Iris pigment epithelial cell (primary cell): Measurements from ENCODE around the gene CCDC80.
"Not testable (repeated sequence)": the region's sequence is repeated elsewhere in the genome, so short reads cannot be mapped to it uniquely, and the experiment has no call there.

ENCODE experiments used
- DNase-seq: peaks from one replicate; pipeline ENCODE4 v3.0.0-alpha.2; 2011; ENCODE audit warnings: low read depth

Gene CCDC80

DNA sequence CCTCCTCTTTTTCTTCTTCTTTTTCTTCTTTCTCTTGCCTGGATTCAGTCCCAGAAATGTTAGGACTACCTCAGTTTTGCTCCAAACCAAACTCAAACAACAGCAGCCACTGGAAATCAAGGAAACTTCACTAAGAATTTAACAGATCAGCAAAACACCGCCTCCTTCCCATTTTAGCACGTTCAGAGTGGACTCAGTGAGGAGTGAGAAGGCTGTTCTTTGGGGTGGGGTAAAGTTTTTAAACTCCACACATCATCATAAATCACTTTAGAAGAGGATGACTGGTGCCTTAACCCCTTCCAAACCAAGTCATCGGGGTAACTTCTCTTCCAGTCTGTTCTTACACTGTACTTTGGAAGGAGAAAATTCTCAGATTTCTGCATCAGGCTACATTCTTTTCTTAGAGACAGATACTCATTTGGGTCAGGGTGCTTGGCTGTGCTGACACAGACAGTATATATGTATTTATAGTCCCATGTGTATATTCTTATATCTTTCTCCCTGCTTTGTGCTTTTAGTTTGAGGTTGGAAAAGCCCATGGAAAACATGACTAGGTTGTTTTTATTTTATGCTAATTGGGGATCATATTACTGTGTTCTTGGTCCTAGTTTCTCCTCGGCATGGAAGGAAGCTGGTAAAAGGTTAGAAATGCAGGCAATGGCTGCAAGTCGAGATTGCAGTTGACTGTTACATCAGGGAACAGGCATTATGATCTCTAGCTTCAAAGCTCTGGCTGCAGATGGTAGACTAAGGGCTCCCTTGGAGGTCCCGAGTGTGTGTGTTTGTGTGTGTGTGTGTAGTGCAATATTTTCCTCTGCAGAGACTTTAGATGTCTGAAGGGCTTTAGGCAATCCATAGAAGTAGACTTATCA is at the start of gene CCDC80:
TSS of gene CCDC80 (minus strand) at position 214 of the 872 bp plus-strand sequence. CDS start 1,238 bp downstream, outside the sequence.
- DNase-seq, result peak; percentile 95

- DNase-seq, result no peak
Observed at GRCh38 chr3:112689989-112690388, 49.0 kb upstream of the CCDC80 start.

- DNase-seq, result no peak
Observed at GRCh38 chr3:112689385-112689784, 48.4 kb upstream of the CCDC80 start.

GRCh38 chr3:112688819-112689218 is 47.9 kb upstream of the CCDC80 start:
- DNase-seq, result no peak

DNA sequence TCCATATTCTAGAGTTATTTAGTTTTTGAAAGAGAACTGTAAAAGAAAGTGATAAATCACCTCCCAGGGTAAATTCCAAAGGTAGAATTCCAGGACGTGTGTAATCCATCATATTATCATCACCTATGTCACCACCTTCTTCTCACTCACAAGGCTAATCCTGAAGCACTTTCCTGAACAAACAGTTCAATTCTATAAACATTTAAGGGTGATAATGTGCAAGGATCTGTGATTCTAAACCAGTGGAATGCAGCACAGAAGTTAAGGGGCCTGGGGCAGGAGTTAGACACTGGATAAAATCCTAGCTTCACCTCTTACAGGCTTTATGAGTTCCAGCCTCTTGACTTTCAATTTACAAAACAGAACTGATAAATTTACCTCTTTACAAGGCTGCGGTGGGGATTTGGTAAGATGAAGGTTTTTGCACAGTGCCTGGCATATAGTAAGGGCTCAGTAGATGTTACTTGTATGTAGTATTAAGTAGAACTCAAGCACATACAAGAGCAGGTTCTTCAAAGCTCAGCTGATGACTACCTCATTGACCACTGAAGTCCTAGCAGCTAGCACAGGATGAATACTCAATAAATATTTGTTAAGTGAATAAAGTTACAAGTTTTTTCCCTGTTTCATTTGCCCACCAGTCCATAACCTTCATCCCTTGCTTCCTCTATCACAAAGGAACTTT is 47.3 kb upstream of the CCDC80 start:
- DNase-seq, result no peak

DNA sequence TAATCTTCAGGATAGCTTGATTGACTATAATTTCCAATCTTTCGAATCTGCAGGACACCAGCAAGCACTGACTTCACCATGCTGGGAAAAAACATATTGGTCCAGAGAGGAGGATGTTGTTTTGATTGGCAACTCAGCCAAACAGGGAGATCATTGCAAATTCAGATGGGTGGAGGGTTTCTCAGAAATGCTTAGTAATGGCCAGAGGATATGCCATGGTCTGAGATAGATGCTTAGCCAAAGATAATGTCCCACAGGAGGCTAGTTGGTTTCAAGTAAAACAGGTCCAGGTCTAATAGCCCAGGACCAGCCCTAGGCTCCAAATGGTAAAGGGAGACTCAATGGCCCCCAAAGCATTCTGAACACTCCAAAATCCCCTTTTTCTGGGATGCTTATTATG is 46.7 kb upstream of the CCDC80 start:
- no peak for DNase-seq

GRCh38 chr3:112687211-112687610 is 46.3 kb upstream of the CCDC80 start:
- DNase-seq, result no peak

DNA sequence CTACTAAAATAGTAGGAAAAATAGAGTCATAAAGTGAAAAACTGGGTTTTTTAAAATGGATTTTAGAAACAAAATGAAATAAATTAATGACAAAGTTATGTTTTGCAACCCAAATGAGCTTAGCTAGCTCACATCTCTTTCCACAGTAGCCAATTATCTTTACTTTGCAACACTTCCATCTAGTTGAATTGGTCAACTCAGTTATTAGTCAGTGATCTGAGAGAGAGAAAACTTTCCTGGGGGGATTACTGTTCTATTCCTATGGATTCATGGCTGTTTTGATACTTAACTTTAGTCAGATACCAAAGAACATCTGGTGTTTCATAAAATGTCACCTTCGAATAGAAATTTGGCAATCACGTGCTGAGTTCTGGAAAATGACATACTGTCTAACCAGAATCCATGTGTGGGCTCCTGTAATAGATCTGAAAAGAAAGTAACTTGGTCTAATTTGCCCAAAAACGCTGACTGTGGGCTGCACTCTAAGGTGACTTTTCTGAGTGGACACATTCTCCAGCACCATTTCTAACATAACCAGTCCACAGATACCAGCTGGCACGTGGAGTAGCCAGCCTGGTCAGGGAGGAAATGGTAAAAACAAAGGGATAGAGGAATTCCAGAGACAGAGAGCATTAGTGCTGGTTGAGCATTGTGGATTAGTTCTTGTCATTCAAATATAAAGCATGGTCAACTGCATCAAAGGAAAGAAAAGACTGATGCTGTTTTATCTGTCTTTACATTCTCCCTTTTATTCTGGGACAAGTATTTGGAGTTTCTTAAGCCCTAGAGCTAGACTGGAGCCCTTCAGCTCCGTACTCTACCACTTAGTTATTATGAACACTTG is 45.2 kb upstream of the CCDC80 start:
- DNase-seq, result no peak

- DNase-seq, result peak; percentile 94
Observed at GRCh38 chr3:112685420-112685819, 44.5 kb upstream of the CCDC80 start.

GRCh38 chr3:112682361-112682760 is 41.4 kb upstream of the CCDC80 start:
- DNase-seq, result peak; percentile 30

DNA sequence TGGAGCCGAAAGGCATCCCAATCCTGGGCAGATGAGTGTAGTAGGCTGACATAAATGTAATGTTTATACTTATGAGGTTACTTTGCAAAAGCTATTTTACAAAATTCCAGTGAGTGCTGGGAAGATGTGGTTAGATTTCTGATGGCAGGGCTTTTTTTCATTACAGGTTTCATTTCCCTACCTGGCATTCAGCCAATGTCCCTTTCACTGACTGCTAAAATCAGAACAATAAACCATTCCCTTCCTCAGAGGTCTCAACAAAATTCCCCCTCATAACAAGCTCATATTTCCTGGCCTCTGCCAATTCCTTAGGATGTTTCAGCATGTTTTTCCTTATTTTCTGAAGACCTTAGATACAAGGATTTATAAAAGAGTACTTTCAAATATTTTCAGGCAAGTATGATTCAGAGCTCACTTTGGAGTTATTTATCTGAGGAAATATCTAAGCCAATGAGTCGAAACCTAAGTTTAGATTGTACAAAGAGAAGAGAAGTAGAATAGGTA is 40.9 kb upstream of the CCDC80 start:
- DNase-seq, result peak; percentile 67

DNA sequence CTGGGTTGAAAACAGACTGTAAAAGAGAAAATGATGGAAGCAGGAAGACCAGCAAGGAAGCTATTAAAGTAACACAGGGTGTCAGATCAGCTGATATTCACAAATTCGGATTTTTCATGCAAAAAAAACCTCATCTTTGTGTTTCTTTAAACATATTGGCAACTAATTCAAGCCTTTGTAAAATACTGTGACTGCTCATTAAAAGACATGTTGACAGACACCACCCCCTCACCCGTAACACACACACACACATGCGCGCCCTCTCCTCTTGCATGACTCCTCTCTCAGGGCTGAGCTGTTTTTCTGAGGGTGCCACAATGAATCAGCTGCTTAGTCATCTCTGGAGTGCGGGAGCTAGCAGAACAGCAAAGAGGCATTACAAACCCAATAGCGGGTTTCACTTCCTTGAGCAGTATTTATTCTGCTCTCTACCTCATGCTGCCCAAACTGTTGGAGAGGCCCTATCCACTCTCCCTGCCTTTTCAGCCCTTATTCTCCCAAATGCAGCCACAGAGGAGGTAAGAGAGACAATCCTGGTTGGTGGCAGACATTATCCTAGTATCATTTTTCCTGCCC is 35.8 kb upstream of the CCDC80 start:
- DNase-seq, result peak; percentile 99

GRCh38 chr3:112675943-112676535 is 35.1 kb upstream of the CCDC80 start:
- no peak for DNase-seq

DNA sequence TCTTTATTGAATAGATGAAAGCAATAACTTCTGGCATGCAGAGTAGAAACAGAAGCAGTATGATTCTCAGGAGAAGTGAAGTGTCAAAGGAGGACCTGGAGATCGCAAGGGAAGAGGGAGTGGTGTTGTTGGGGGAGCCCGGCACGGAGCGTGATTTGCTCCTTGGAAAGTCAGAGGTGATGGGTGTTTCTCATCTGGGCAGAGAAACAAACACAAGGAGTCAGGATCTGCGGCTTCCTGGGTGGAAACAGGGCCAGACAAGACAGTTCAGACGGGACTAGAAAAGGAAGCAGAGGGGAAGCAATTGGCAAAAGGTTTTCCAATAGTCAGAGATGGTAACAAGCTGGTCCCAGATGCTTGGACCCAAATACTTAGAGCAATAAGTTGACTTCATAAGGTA is 34.4 kb upstream of the CCDC80 start:
- no peak for DNase-seq

- DNase-seq, result no peak
Observed at GRCh38 chr3:112672716-112673541, 32.0 kb upstream of the CCDC80 start.

DNA sequence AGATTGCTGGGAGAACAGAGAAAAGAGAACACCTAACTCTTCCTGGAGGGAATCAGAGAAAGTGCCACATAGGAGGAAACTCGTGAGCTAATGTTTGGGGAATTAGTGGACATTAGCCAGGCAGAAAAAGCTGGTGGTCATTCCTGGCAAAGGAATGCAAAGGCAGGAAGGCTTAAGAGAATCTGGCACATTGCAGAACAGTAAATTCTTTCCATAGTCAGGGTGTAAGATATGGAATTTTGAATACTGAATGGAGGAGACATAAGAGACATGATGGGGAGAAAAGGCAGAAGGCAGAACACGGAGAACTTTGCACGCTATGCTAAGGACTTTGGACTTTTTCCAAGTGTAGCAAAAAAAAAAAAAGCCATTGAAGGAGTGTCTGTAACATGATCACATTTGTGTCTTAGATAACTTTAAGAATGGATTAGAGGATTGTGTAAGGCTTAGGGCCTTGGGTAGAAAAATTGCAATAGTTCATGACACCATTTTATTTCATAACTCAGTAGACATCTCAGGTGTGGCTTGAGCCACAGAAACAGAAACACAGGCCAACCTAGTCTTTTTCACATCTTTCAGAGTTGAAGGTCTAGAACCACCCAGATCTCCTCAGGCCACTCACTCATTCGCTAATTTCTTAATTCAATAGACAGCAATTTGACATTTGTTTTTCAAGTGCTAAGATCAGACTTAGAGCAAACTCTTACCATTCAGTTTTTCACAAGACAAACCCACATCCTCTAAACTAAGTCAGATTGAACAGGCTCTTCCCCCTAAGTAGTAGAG is 31.2 kb upstream of the CCDC80 start:
- DNase-seq, result peak; percentile 95

DNA sequence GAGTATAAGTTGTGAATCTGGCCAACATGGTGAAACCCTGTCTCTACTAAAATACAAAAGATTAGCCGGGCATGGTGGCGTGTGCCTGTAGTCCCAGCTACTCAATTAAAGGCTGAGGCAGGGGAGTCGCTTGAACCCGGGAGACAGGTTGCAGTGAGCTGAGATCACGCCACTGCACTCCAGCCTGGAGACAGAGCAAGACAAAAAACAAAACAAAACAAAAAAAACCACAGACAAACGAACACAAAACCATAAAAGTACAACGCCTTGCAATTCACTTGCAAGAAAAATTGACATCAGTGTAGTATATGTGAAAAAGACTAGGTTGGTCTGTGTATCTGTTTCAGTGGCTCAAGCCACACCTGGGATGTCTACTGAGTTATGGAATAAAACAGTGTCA is 29.9 kb upstream of the CCDC80 start:
- DNase-seq, result no peak

- no peak for DNase-seq
Observed at GRCh38 chr3:112667599-112667998, 26.7 kb upstream of the CCDC80 start.

DNA sequence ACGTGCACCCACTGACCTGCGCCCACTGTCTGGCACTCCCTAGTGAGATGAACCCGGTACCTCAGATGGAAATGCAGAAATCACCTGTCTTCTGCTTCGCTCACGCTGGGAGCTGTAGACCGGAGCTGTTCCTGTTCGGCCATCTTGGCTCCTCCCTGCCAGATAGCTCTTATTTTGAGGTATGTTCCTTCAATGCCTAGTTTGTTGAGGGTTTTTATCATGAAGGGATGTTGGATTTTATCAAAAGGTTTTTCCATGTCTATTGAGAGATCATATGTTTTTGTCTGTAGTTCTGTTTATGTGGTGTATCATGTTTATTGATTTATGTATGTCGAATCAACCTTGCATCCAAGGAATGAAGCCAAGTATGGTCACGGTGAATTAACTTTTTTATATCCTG is 24.1 kb upstream of the CCDC80 start:
- not testable (repeated sequence) for DNase-seq

- no peak for DNase-seq
Observed at GRCh38 chr3:112656043-112656442, 15.1 kb upstream of the CCDC80 start.
